Endometrial microvascular endothelial cells (primary cell): Measurements from ENCODE around the gene IL27RA. TPM values are rescaled to one million over a fixed set of nuclear protein-coding genes. Genes with fewer than 3 reads are reported as not detected.

Experiments
- in situ Hi-C: cut with HindIII; loops from 2 replicates; pipeline ENCODE4 v1.10.0; 2017; ENCODE audit warnings: low sequenced_read_pairs, low pct_unique_long_range_greater_than_20kb; ENCODE audit errors: inconsistent ontology term
- total RNA-seq: library from RNA; depleted of rRNA; stranded (reverse); fragments of >200 nt; gene quantifications from one replicate; pipeline ENCODE4 v1.2.3, GENCODE V29; 2015; ENCODE audit errors: inconsistent ontology term

The IL27RA gene
- total RNA-seq, 1 donor from 2014 or later: 17.5 TPM

DNA sequence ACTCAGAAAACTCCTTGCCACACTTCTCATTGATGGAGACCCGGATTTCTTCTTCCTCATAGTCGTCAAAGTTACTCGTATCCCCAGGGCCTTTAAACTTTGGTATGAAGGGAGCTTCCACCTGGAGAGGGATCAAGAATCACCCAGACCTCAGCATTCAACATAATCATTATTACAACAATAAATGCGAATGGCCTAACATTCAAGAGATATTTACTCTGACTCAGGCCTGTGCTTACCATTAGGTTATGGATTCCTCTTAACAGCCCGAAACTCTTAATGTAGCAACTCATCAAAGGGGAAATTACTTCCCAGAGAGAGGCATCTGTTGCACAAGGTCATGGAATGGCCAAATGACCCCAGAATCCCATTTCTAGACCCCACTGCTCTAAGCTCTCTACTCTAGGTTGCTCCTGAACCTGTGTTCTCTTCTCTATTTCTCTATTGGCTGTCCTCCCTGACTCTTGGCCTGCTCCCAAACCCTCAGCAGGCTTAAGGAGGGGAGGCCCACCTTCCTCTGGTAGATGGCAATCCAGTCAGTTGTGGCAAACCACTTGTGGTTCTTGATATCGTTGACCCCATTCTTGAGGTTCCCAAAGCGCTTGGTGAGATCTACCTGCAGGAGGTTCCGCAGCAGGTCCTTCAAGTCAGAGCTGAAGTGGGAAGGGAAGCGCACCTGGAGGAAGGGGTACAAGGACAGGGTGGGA, 61.7 kb downstream of the IL27RA start:
- in situ Hi-C loops: loop anchor here (25.0 kb wide), 1 partner anchor 206 kb away; the partner anchor contains the start of gene NANOS3

DNA sequence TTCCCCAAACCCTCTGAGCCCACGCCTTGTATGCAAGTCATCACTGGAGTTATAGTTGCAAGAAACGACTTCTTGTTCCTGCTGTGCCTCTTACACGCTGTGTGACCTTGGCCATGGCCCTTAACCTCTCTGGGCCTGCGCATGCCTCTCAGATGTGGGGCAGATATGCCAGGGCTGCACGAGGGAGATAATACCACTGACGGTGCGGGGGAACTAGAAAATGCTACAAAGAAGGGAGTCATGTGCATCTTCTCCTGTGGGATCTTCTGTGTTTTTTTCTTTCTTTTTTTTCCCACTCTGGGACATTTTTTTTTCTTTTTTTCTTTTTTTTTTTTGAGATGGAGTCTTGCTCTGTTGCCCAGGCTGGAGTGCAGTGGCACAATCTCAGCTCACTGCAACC, 63.3 kb downstream of the IL27RA start:
- in situ Hi-C loops: loop anchor here (25.0 kb wide), 1 partner anchor 208 kb away; the partner anchor contains the start of gene NANOS3

GRCh38 chr19:14096272-14096992, 64.9 kb downstream of the IL27RA start:
- in situ Hi-C loops: loop anchor here (25.0 kb wide), 1 partner anchor 209 kb away; the partner anchor contains the start of gene NANOS3

GRCh38 chr19:14097532-14098151, 66.1 kb downstream of the IL27RA start:
- in situ Hi-C loops: loop anchor here (25.0 kb wide), 1 partner anchor 210 kb away; the partner anchor contains the start of gene NANOS3

- in situ Hi-C loops: no loop called here
These were observed 69.5 kb downstream of the IL27RA start for GRCh38 chr19:14101003-14101545.

DNA sequence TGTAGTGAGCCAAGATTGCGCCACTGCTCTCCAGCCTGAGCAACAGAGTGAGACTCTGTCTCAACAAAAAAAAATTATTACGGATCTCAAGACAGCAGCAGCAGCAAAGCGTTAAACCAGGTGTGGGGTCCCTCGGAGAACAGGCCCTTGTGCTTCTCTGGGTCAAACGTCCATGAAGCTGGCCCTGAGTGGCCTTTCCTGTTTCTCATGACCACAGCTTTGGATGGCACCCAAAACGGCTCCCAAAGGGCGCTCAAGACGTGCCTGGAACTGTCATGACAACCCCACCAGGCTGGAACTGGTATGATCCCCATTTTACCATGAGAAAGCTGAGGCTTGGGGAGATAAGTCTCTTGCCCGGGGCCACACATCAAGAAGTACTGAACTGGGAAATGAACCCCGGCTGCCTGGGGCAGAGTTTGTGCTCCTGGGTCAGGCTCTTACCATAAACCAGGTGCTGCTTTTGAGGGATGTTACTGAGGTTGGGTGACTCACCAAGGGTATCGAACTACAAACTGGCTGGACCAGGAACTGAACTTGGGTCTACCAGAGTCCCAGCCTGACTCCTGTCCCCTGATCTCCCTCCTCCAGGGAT, 70.6 kb downstream of the IL27RA start:
- in situ Hi-C loops: no loop called here

DNA sequence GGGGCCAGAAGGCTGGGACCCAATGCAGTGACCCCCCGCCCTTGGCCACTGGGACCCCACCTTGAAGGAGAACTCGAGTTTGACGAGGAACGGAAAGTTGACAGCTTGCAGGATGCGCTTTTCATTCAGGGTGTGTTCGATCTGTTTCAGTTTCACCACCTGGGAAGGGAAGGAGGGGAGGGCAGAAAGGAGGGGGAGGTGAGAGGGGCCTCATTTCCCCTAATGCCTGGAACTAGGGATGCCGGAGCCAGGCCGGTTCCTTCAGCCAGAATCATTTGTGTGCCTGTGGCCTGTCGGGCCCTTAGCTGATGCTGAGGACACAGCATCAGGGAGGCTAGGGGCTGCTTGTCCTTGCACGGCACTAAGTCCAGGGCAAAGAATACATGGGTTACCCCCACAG, 71.2 kb downstream of the IL27RA start:
- in situ Hi-C loops: no loop called here

Other genes with a start within 250 kb of the IL27RA start
- 5.5 TPM for gene ZSWIM4, start 236.3 kb upstream of the IL27RA start, total RNA-seq
- not detected for gene NANOS3, start 154.6 kb upstream of the IL27RA start, total RNA-seq
- gene BRME1, start 125.6 kb upstream of the IL27RA start, total RNA-seq: not detected
- 33.8 TPM for gene CC2D1A, start 125.6 kb upstream of the IL27RA start, total RNA-seq
- 0.09 TPM for gene PODNL1, start 93.3 kb upstream of the IL27RA start, total RNA-seq
- gene DCAF15, start 79.3 kb upstream of the IL27RA start, total RNA-seq: 49.3 TPM
- 4.6 TPM for gene RFX1, start 25.4 kb upstream of the IL27RA start, total RNA-seq
- gene RLN3, start 3.6 kb upstream of the IL27RA start, total RNA-seq: not detected
- not detected for gene PALM3, start 30.3 kb downstream of the IL27RA start, total RNA-seq
- gene MISP3, start 41.0 kb downstream of the IL27RA start, total RNA-seq: not detected
- not detected for gene C19orf67, start 54.0 kb downstream of the IL27RA start, total RNA-seq
- gene SAMD1, start 59.0 kb downstream of the IL27RA start, total RNA-seq: 20.3 TPM
- 138 TPM for gene PRKACA, start 86.0 kb downstream of the IL27RA start, total RNA-seq
- 46.6 TPM for gene ASF1B, start 104.8 kb downstream of the IL27RA start, total RNA-seq
- gene ADGRL1, start 174.4 kb downstream of the IL27RA start, total RNA-seq: 0.09 TPM